Lower leg skin (tissue), 3 donors: ENCODE data around the gene RHBG.

Source experiments
- POLR2A ChIP-seq, 2 donors: fragments of 450-650 bp; IDR thresholded peaks; one replicate each; pipeline ENCODE4 v1.6.1; 2016 to 2017; ENCODE audit warnings: antibody characterized with exemption in 2 of 2, mild to moderate bottlenecking in 1 of 2, moderate library complexity in 1 of 2
- TF ChIP-seq, protein P1 (sequence below), 3 donors: fragments of 450-650 bp; IDR thresholded peaks; one replicate each; pipeline ENCODE4 v1.5.1; 2016; ENCODE audit warnings: antibody characterized with exemption in 3 of 3, mild to moderate bottlenecking in 3 of 3, moderate library complexity in 2 of 3

DNA sequence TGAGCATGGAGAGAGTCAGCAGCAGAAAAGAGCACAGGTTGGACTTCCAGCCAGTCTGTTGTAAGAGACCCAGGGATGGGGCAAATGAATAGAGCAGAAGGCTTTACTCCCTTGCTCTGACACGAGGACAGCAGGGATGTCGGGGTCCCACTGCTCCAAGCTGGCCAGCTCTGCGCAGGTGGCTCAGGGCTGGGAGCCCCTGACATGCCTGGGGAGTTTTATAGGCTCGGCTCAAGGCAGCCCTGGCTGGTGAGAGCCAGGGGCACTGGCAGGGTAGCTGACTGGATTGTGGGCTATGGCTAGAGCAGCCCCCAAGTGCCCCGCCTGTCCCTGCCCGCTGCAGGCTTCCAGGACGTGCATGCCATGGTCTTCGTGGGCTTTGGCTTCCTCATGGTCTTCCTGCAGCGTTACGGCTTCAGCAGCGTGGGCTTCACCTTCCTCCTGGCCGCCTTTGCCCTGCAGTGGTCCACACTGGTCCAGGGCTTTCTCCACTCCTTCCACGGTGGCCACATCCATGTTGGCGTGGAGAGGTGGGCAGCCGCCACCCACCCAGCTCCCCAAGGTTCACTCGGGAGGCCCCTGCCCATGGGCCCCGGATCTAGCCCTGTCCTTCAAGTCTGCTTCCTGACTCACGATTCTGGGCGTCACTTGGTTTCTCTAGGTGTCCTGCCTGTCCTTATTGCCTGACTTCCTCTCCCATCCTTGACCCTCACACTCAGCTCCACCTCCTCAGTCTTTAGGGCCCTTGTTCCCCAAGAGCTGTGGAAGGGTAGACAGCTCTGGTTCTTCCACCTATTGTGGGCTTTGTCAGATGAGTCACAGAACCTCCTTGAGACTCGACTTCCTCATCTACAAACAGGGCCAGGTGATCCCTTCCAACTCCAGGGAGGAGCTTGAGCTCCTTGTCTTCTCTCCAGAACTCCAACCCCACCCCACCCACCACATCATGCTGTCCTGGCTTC lies 8.2 kb downstream of the RHBG start:
- TF ChIP-seq, protein P1, sequence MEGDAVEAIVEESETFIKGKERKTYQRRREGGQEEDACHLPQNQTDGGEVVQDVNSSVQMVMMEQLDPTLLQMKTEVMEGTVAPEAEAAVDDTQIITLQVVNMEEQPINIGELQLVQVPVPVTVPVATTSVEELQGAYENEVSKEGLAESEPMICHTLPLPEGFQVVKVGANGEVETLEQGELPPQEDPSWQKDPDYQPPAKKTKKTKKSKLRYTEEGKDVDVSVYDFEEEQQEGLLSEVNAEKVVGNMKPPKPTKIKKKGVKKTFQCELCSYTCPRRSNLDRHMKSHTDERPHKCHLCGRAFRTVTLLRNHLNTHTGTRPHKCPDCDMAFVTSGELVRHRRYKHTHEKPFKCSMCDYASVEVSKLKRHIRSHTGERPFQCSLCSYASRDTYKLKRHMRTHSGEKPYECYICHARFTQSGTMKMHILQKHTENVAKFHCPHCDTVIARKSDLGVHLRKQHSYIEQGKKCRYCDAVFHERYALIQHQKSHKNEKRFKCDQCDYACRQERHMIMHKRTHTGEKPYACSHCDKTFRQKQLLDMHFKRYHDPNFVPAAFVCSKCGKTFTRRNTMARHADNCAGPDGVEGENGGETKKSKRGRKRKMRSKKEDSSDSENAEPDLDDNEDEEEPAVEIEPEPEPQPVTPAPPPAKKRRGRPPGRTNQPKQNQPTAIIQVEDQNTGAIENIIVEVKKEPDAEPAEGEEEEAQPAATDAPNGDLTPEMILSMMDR (IDR thresholded peaks at IDR 0.05), result no peak
- TF ChIP-seq POLR2A (IDR thresholded peaks at IDR 0.05), result no peak
